ENCODE data around the gene VRK1.

DNA sequence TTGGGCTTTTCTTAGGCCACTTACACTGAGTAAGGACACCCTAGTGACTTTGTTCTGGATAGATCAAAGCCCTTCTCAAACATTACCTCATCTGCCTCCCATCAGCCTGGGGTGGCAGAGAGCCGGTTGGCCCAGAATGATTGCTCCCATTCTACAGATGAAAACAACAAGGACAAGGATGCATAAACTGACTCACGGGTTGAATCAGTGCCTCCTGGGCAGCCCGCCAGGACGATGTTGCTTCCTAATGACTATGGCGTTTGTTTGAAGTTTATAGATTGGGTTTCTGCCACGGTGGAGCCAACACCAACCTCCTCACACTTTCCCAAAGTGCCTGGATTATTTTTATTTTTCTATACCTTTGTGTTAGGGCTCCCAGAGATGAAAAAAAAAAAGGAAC is 3.6 kb upstream of the VRK1 start:
- TF ChIP-seq, protein P1, sequence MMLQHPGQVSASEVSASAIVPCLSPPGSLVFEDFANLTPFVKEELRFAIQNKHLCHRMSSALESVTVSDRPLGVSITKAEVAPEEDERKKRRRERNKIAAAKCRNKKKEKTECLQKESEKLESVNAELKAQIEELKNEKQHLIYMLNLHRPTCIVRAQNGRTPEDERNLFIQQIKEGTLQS (IDR thresholded peaks at IDR 0.05; ENCODE audit: insufficient read depth, low read depth, low read length), result no peak
- TF ChIP-seq, protein P2, sequence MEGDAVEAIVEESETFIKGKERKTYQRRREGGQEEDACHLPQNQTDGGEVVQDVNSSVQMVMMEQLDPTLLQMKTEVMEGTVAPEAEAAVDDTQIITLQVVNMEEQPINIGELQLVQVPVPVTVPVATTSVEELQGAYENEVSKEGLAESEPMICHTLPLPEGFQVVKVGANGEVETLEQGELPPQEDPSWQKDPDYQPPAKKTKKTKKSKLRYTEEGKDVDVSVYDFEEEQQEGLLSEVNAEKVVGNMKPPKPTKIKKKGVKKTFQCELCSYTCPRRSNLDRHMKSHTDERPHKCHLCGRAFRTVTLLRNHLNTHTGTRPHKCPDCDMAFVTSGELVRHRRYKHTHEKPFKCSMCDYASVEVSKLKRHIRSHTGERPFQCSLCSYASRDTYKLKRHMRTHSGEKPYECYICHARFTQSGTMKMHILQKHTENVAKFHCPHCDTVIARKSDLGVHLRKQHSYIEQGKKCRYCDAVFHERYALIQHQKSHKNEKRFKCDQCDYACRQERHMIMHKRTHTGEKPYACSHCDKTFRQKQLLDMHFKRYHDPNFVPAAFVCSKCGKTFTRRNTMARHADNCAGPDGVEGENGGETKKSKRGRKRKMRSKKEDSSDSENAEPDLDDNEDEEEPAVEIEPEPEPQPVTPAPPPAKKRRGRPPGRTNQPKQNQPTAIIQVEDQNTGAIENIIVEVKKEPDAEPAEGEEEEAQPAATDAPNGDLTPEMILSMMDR (IDR thresholded peaks at IDR 0.05; ENCODE audit: control extremely low read depth in 1 of 3, insufficient read depth in 1 of 3, low read depth in 1 of 3, low read length in 3 of 3), result no peak
- TF ChIP-seq CEBPB (IDR thresholded peaks at IDR 0.05; ENCODE audit: low read depth, low read length) (no peak), CREB1 (IDR thresholded peaks at IDR 0.05) (no peak)

Measured in H1 (cell line).